Liver (tissue), 9 donors: ENCODE data around the gene RASAL2. TPM values are rescaled to one million over a fixed set of nuclear protein-coding genes. Genes with fewer than 3 reads are reported as not detected.

Experiments
- DNase-seq: peaks from one replicate; pipeline ENCODE4 v3.0.0-alpha.2; 2017; ENCODE audit warnings: low spot score
- H3K27ac ChIP-seq, 2 donors: one replicate each; pipeline ENCODE4 v1.7.0; 2013; ENCODE audit warnings: inconsistent platforms in 2 of 2, low read length in 2 of 2, control low read depth in 1 of 2, low read depth in 1 of 2, mild to moderate bottlenecking in 1 of 2
- H3K27me3 ChIP-seq, 4 donors: one replicate each; pipeline versions ENCODE4 v1.6.1 to v1.7.0; 2013; ENCODE audit warnings: low read length in 3 of 4, inconsistent platforms in 1 of 4, mild to moderate bottlenecking in 1 of 4, moderate library complexity in 1 of 4; ENCODE audit not compliant: control insufficient read depth in 4 of 4, insufficient read depth in 4 of 4
- H3K36me3 ChIP-seq, 4 donors: one replicate each; pipeline versions ENCODE4 v1.6.1 to v1.7.0; 2013; ENCODE audit warnings: low read length in 3 of 4, mild to moderate bottlenecking in 3 of 4, low read depth in 1 of 4, moderate library complexity in 1 of 4; ENCODE audit not compliant: control insufficient read depth in 4 of 4, insufficient read depth in 3 of 4
- H3K4me1 ChIP-seq, 4 donors: one replicate each; pipeline versions ENCODE4 v1.6.1 to v1.7.0; 2013; ENCODE audit warnings: low read length in 3 of 4, mild to moderate bottlenecking in 3 of 4, moderate library complexity in 1 of 4; ENCODE audit not compliant: control insufficient read depth in 4 of 4, insufficient read depth in 4 of 4
- H3K4me3 ChIP-seq, 3 donors: one replicate each; pipeline versions ENCODE4 v1.6.1 to v1.7.0; 2013; ENCODE audit warnings: low read length in 3 of 3, control low read depth in 1 of 3, low read depth in 1 of 3, mild to moderate bottlenecking in 1 of 3
- H3K9ac ChIP-seq, 2 donors: one replicate each; pipeline ENCODE4 v1.7.0; 2013; ENCODE audit warnings: low read length in 2 of 2, mild to moderate bottlenecking in 2 of 2, moderate library complexity in 2 of 2, control low read depth in 1 of 2, low read depth in 1 of 2
- H3K9me3 ChIP-seq, 4 donors: one replicate each; pipeline versions ENCODE4 v1.6.1 to v1.7.0; 2013; ENCODE audit warnings: low read length in 3 of 4; ENCODE audit not compliant: control insufficient read depth in 4 of 4
- FOXA2 ChIP-seq: IDR thresholded peaks from 2 replicates; pipeline ENCODE4 v1.6.1; 2016; ENCODE audit warnings: antibody characterized with exemption
- GABPA ChIP-seq, 2 donors: IDR thresholded peaks in 1 of 2; conservative IDR thresholded peaks in 1 of 2; 2 replicates each; pipeline ENCODE4 v1.6.1; 2016; ENCODE audit warnings: antibody characterized with exemption in 2 of 2, mild to moderate bottlenecking in 1 of 2, moderate library complexity in 1 of 2
- HNF4A ChIP-seq, 2 donors: conservative IDR thresholded peaks; 2 replicates each; pipeline ENCODE4 v1.6.1; 2016; ENCODE audit warnings: antibody characterized with exemption in 2 of 2, mild to moderate bottlenecking in 2 of 2
- HNF4G ChIP-seq: IDR thresholded peaks from 2 replicates; pipeline ENCODE4 v1.6.1; 2016; ENCODE audit warnings: antibody characterized with exemption
- JUND ChIP-seq, 2 donors: IDR thresholded peaks; 2 replicates each; pipeline ENCODE4 v1.6.1; 2016; ENCODE audit warnings: antibody characterized with exemption in 2 of 2
- NR2F2 ChIP-seq: IDR thresholded peaks from 2 replicates; pipeline ENCODE4 v1.6.1; 2016; ENCODE audit warnings: antibody characterized with exemption
- RAD21 ChIP-seq, 2 donors: IDR thresholded peaks; 2 replicates each; pipeline ENCODE4 v1.6.1; 2016; ENCODE audit warnings: antibody characterized with exemption in 2 of 2, mild to moderate bottlenecking in 2 of 2
- RXRA ChIP-seq, 2 donors: IDR thresholded peaks; 2 replicates each; pipeline ENCODE4 v1.6.1; 2017 to 2018; ENCODE audit warnings: antibody characterized with exemption in 2 of 2, mild to moderate bottlenecking in 1 of 2
- SP1 ChIP-seq: IDR thresholded peaks from 2 replicates; pipeline ENCODE4 v1.6.1; 2018; ENCODE audit warnings: antibody characterized with exemption, mild to moderate bottlenecking
- TAF1 ChIP-seq: conservative IDR thresholded peaks from 2 replicates; pipeline ENCODE4 v1.6.1; 2016; ENCODE audit warnings: antibody characterized with exemption, mild to moderate bottlenecking
- YY1 ChIP-seq: IDR thresholded peaks from 2 replicates; pipeline ENCODE4 v1.6.1; 2016; ENCODE audit warnings: antibody characterized with exemption, mild to moderate bottlenecking
- WGBS: extraction: QIAGEN DNeasy Blood & Tissue Kit; methylation state at CpG from one replicate; pipeline ENCODE4 v1.1.7; 2013; 5-methylcytosine and 5-hydroxymethylcytosine counted together
- polyA plus RNA-seq, 2 donors: library from polyadenylated mRNA; stranded (reverse) in 1 of 2; unstranded in 1 of 2; fragments of 200-250 nt in 1 of 2; fragments of >200 nt in 1 of 2; fragmentation: Nextera tagmentation in 1 of 2; extraction: Ambion mirVana in 1 of 2; gene quantifications; one replicate each; pipeline versions ENCODE4 v1.2.1 to v1.2.3, GENCODE V29; 2013 to 2015
- total RNA-seq, 2 donors: library from RNA; depleted of rRNA; stranded (reverse); fragments of >200 nt; gene quantifications; one replicate each; pipeline ENCODE4 v1.2.3, GENCODE V29; 2014
- TF ChIP-seq, protein P1 (sequence below): IDR thresholded peaks from 2 replicates; pipeline ENCODE4 v1.6.1; 2016; ENCODE audit warnings: antibody characterized with exemption
- TF ChIP-seq, protein P2 (sequence below): IDR thresholded peaks from 2 replicates; pipeline ENCODE4 v1.6.1; 2016; ENCODE audit warnings: antibody characterized with exemption
- TF ChIP-seq, protein P3 (sequence below): fragments of 150-350 bp; IDR thresholded peaks from 2 replicates; pipeline ENCODE4 v1.5.1; 2017; ENCODE audit warnings: improper control_type of control experiment, low read depth, low read length; ENCODE audit not compliant: missing input control
- TF ChIP-seq, protein P4 (sequence below): IDR thresholded peaks from 2 replicates; pipeline ENCODE4 v1.6.1; 2016; ENCODE audit warnings: antibody characterized with exemption, mild to moderate bottlenecking
- donor health status: healthy.
- donor health status: healthy.
- donor health status: healthy.
- donor health status: healthy.
- donor health status: healthy.

Gene RASAL2
- total and polyA plus RNA-seq, 4 donors, result 1.8 to 8.1 (median 4.1) TPM

DNA sequence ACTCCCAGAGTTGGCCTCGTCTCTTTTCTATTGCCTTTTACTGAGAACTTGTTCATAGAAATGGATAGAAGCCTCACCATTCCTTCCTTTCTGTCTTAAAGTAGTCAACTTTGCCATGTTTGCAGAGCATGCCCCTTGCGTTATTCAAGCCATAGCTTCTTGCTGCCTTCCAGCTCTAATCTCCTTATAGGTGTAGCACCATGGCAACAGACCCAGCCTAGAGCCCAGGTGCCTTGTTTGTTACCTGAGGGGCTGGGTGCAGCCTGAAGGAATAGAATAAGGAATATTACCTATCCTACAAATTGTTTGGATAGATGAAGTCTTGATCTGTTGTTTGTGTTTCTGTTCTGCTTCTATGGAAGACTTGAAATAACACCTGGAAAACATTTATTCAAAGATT is 343.0 kb downstream of the RASAL2 start:
- no peak for DNase-seq
- Histone ChIP-seq H3K27ac (no peak overlapping the region), H3K27me3 (no peaks in the 10 kb centered on the region), H3K36me3 (peaks cover 0 to 8% (median 0%) of the 10 kb centered on the region in 4 donors), H3K4me1 (no peaks in the 10 kb centered on the region), H3K9me3 (no peaks in the 10 kb centered on the region), H3K9ac (no peak overlapping the region), H3K4me3 (no peak overlapping the region)
- TF ChIP-seq, protein P1, sequence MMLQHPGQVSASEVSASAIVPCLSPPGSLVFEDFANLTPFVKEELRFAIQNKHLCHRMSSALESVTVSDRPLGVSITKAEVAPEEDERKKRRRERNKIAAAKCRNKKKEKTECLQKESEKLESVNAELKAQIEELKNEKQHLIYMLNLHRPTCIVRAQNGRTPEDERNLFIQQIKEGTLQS, result no peak
- TF ChIP-seq SP1, result no peak
- TF ChIP-seq TAF1, result no peak
- no peak for TF ChIP-seq YY1
- TF ChIP-seq, protein P2, sequence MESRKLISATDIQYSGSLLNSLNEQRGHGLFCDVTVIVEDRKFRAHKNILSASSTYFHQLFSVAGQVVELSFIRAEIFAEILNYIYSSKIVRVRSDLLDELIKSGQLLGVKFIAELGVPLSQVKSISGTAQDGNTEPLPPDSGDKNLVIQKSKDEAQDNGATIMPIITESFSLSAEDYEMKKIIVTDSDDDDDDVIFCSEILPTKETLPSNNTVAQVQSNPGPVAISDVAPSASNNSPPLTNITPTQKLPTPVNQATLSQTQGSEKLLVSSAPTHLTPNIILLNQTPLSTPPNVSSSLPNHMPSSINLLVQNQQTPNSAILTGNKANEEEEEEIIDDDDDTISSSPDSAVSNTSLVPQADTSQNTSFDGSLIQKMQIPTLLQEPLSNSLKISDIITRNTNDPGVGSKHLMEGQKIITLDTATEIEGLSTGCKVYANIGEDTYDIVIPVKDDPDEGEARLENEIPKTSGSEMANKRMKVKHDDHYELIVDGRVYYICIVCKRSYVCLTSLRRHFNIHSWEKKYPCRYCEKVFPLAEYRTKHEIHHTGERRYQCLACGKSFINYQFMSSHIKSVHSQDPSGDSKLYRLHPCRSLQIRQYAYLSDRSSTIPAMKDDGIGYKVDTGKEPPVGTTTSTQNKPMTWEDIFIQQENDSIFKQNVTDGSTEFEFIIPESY, result no peak
- TF ChIP-seq FOXA2, result no peak
- WGBS, result 93% methylated on average over 2 of the region's 2 CpGs

DNA sequence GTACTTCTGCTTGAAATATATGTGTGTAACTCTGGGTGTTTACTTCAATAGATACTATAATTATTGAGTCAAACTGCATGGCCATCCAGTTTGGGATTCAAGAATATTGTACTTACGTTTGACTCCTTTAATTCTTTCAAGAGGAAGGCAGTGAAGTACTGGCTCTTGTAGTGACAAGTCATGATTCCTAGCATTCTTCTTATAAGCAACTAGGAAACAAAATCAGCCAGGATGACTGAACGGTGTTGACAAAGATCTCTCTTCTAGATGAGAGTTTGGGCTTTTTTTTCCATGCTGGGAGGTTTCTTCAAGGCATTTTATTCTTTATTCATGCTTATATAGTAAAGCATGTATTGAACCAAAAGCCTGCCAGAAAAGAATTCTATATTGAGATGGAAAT is 344.5 kb downstream of the RASAL2 start:
- no peak for TF ChIP-seq RAD21 (IDR thresholded peaks at IDR 0.05)
- TF ChIP-seq, protein P3, sequence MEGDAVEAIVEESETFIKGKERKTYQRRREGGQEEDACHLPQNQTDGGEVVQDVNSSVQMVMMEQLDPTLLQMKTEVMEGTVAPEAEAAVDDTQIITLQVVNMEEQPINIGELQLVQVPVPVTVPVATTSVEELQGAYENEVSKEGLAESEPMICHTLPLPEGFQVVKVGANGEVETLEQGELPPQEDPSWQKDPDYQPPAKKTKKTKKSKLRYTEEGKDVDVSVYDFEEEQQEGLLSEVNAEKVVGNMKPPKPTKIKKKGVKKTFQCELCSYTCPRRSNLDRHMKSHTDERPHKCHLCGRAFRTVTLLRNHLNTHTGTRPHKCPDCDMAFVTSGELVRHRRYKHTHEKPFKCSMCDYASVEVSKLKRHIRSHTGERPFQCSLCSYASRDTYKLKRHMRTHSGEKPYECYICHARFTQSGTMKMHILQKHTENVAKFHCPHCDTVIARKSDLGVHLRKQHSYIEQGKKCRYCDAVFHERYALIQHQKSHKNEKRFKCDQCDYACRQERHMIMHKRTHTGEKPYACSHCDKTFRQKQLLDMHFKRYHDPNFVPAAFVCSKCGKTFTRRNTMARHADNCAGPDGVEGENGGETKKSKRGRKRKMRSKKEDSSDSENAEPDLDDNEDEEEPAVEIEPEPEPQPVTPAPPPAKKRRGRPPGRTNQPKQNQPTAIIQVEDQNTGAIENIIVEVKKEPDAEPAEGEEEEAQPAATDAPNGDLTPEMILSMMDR, result no peak
- DNase-seq, result no peak
- H3K27me3 ChIP-seq, result no peaks in the 10 kb centered on the region
- H3K4me1 ChIP-seq, result no peaks in the 10 kb centered on the region
- H3K36me3 ChIP-seq, result peaks cover 3 to 8% (median 4%) of the 10 kb centered on the region in 4 donors
- 81% methylated on average over 2 of the region's 2 CpGs for WGBS
- H3K4me3 ChIP-seq, result no peak overlapping the region
- no peak overlapping the region for H3K9ac ChIP-seq
- H3K27ac ChIP-seq, result no peak overlapping the region
- H3K9me3 ChIP-seq, result no peaks in the 10 kb centered on the region

DNA sequence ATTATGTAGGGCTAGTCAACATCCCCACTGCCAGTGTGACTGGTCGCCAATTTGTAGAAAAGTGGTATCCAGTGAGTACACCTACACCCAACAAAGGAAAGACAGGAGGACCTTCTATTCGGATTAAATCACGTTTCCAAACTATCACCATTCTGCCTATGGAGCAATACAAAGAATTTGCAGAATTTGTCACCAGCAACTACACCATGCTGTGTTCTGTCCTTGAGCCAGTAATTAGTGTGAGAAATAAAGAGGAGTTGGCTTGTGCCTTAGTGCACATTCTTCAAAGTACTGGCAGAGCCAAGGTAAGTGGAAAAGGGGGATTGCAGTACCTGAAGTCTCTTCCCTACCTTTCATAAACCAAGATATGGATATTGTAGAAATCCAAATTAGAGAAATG is 349.0 kb downstream of the RASAL2 start:
- no peak for DNase-seq
- Histone ChIP-seq H3K9ac (no peak overlapping the region), H3K27me3 (no peaks in the 10 kb centered on the region), H3K36me3 (peaks cover 3 to 8% (median 4%) of the 10 kb centered on the region in 4 donors), H3K4me1 (no peaks in the 10 kb centered on the region), H3K4me3 (no peak overlapping the region), H3K9me3 (no peaks in the 10 kb centered on the region), H3K27ac (no peak overlapping the region)
- 94% methylated on average over 3 of the region's 3 CpGs for WGBS
- TF ChIP-seq HNF4G (no peak), RXRA (IDR thresholded peaks at IDR 0.05) (no peak), GABPA (IDR thresholded peaks at IDR 0.05 in 1 of 2, conservative IDR thresholded peaks at IDR 0.05 in 1 of 2) (no peak), TAF1 (no peak), SP1 (no peak), RAD21 (IDR thresholded peaks at IDR 0.05) (no peak), JUND (IDR thresholded peaks at IDR 0.05) (no peak), HNF4A (conservative IDR thresholded peaks at IDR 0.05) (no peak), NR2F2 (no peak), YY1 (no peak)
- TF ChIP-seq, protein P4, sequence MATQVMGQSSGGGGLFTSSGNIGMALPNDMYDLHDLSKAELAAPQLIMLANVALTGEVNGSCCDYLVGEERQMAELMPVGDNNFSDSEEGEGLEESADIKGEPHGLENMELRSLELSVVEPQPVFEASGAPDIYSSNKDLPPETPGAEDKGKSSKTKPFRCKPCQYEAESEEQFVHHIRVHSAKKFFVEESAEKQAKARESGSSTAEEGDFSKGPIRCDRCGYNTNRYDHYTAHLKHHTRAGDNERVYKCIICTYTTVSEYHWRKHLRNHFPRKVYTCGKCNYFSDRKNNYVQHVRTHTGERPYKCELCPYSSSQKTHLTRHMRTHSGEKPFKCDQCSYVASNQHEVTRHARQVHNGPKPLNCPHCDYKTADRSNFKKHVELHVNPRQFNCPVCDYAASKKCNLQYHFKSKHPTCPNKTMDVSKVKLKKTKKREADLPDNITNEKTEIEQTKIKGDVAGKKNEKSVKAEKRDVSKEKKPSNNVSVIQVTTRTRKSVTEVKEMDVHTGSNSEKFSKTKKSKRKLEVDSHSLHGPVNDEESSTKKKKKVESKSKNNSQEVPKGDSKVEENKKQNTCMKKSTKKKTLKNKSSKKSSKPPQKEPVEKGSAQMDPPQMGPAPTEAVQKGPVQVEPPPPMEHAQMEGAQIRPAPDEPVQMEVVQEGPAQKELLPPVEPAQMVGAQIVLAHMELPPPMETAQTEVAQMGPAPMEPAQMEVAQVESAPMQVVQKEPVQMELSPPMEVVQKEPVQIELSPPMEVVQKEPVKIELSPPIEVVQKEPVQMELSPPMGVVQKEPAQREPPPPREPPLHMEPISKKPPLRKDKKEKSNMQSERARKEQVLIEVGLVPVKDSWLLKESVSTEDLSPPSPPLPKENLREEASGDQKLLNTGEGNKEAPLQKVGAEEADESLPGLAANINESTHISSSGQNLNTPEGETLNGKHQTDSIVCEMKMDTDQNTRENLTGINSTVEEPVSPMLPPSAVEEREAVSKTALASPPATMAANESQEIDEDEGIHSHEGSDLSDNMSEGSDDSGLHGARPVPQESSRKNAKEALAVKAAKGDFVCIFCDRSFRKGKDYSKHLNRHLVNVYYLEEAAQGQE, result no peak
- TF ChIP-seq, protein P3, result no peak
- TF ChIP-seq, protein P2, result no peak
- TF ChIP-seq, protein P1, result no peak
